Activated CD8-positive, alpha-beta memory T cell treated with anti-CD3 and anti-CD28 coated beads, Interleukin-2, amount 10 ng/mL, durations not matched to agents 7 days and 5 days (primary cell): ENCODE results near the gene WDHD1. TPM values are rescaled to one million over a fixed set of nuclear protein-coding genes. Genes with fewer than 3 reads are reported as not detected.

Experiments
- ATAC-seq: fragments of 150-1000 bp; cut with Tn5 transposase; one replicate; pipeline ENCODE4 v1.10.0; 2021; ENCODE audit warnings: moderate library complexity
- CTCF ChIA-PET: fragments of 350-600 bp; sonication (Branson Sonifier 250); formaldehyde crosslinking; loops from one replicate; lab custom pipeline; 2021; ENCODE audit warnings: antibody characterized with exemption; lab: Charles Lee
- DNase-seq: peaks from one replicate; pipeline ENCODE4 v3.0.0-alpha.2; 2020
- H3K27ac Mint-ChIP-seq: one replicate; pipeline ENCODE4 v1.8.0; 2021; ENCODE audit warnings: mild to moderate bottlenecking, mixed read lengths
- H3K27me3 Mint-ChIP-seq: one replicate; pipeline ENCODE4 v1.8.0; 2021; ENCODE audit warnings: mixed read lengths
- H3K36me3 Mint-ChIP-seq: one replicate; pipeline ENCODE4 v1.8.0; 2021; ENCODE audit warnings: mild to moderate bottlenecking, mixed read lengths
- H3K4me1 Mint-ChIP-seq: one replicate; pipeline ENCODE4 v1.8.0; 2021; ENCODE audit warnings: mixed read lengths
- H3K4me3 Mint-ChIP-seq: one replicate; pipeline ENCODE4 v1.8.0; 2021; ENCODE audit warnings: mild to moderate bottlenecking, moderate library complexity, mixed read lengths
- H3K9me3 Mint-ChIP-seq: one replicate; pipeline ENCODE4 v1.8.0; 2022; ENCODE audit warnings: low read depth, mixed read lengths
- total RNA-seq, 2 experiments: library from RNA; stranded (reverse); gene quantifications; one replicate each; pipeline ENCODE4 v1.2.3, GENCODE V29; 2021

WDHD1 gene
- total RNA-seq, 2 experiments from 2014 or later: 57.4 to 57.7 TPM

DNA sequence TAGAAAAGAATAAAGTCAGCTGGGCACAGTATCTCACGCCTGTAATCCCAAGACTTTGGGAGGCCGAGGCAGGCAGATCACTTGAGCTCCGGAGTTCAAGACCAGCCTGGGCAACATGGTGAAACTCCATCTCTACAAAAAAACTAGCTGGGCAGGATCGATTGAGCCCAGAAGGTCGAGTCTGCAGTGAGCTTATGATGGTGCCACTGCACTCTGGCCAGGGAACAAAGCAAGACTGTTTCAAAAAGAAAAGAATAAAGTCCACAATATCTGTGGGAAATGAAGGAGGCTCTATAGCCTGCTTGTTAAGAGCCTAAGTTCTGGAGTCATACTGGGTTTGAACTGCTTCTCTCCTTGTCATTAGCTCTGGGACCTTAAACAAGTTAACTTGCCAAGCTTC lies 32.4 kb upstream of the WDHD1 start:
- no peak overlapping the region for H3K27ac Mint-ChIP-seq
- H3K4me1 Mint-ChIP-seq: peaks cover 33% of the 10 kb centered on the region
- H3K36me3 Mint-ChIP-seq: peaks cover 58% of the 10 kb centered on the region

DNA sequence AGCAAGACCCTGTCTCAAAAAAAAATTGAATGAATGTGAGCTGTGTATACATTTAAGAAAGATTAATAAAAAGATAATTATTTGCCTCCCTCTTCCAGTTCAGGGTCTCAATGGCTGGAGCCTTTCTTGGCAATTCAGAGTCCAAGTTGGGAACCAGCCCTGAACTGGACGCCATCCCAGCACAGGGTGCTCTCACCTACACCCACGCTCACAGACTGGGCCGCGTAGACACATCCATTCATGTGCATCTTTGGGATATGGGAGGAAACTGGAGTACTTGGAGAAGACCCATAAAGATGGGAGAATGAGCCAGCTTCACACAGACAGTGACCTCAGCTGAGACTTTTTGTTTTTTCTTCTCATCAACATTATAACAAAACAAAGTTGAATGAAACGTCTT lies 31.0 kb upstream of the WDHD1 start:
- H3K36me3 Mint-ChIP-seq: peaks cover 56% of the 10 kb centered on the region
- H3K4me1 Mint-ChIP-seq: peaks cover 42% of the 10 kb centered on the region
- no peak overlapping the region for H3K4me3 Mint-ChIP-seq
- no peaks in the 10 kb centered on the region for H3K27me3 Mint-ChIP-seq
- no peak overlapping the region for H3K27ac Mint-ChIP-seq
- CTCF ChIA-PET: no interaction called here
- no peaks in the 10 kb centered on the region for H3K9me3 Mint-ChIP-seq
- DNase-seq (no peak), ATAC-seq (no peak)

More for the DNA sequence above, 32.4 kb upstream of the WDHD1 start:
- Mint-ChIP-seq H3K4me3 (no peak overlapping the region), H3K27me3 (no peaks in the 10 kb centered on the region), H3K9me3 (no peaks in the 10 kb centered on the region)
- CTCF ChIA-PET: interaction anchor here (0.8 to 1.7 kb wide), 3 partner anchors 8 to 30 kb away, joined by 3 to 7 read pairs (median 7); partner anchors contain the start of gene MAPK1IP1L
- ATAC-seq: no peak
- DNase-seq: no peak

DNA sequence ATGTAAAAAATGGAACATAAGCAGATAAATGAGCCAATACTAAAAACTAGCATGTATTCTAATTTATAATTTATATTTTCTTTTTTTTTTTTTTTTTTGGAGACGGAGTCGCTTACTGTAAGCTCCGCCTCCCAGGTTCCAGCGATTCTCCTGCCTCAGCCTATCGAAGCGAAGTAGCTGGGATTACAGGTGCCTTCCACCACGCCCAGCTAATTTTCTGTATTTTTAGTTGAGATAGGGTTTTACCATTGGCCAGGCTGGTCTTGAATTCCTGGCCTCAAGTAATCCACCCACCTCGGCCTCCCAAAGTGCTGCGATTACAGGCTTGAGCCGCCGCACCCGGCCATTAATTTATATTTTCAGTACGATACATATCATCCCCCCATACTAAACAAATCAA lies 27.2 kb upstream of the WDHD1 start:
- H3K9me3 Mint-ChIP-seq: no peaks in the 10 kb centered on the region
- no peak for DNase-seq
- H3K27me3 Mint-ChIP-seq: no peaks in the 10 kb centered on the region
- CTCF ChIA-PET: no interaction called here
- peaks cover 43% of the 10 kb centered on the region for H3K4me1 Mint-ChIP-seq
- H3K4me3 Mint-ChIP-seq: no peak overlapping the region
- ATAC-seq: no peak
- peaks cover 31% of the 10 kb centered on the region for H3K36me3 Mint-ChIP-seq
- H3K27ac Mint-ChIP-seq: no peak overlapping the region

- ATAC-seq: no peak
- CTCF ChIA-PET: interaction anchor here (0.8 to 3.4 kb wide), 4 partner anchors 19 to 40 kb away, joined by 3 to 43 read pairs (median 20); partner anchors contain the start of genes SOCS4 and WDHD1
- Mint-ChIP-seq H3K4me3 (peak overlapping the region; percentile 85), H3K4me1 (peaks cover 43% of the 10 kb centered on the region), H3K36me3 (peaks cover 30% of the 10 kb centered on the region), H3K9me3 (no peaks in the 10 kb centered on the region), H3K27ac (peak overlapping the region; percentile 30), H3K27me3 (no peaks in the 10 kb centered on the region)
- no peak for DNase-seq
These were observed 26.6 kb upstream of the WDHD1 start for GRCh38 chr14:55053500-55053899.

- CTCF ChIA-PET: interaction anchor here (0.8 to 3.4 kb wide), 7 partner anchors 19 to 142 kb away, joined by 3 to 43 read pairs (median 15); partner anchors contain the start of genes SOCS4 and WDHD1
- no peak for DNase-seq
- Mint-ChIP-seq H3K4me1 (peaks cover 40% of the 10 kb centered on the region), H3K9me3 (no peaks in the 10 kb centered on the region), H3K27ac (peak overlapping the region; percentile 95), H3K27me3 (no peaks in the 10 kb centered on the region), H3K36me3 (peaks cover 26% of the 10 kb centered on the region), H3K4me3 (peak overlapping the region; percentile 85)
- no peak for ATAC-seq
These were observed 26.1 kb upstream of the WDHD1 start for GRCh38 chr14:55053018-55053417.

DNA sequence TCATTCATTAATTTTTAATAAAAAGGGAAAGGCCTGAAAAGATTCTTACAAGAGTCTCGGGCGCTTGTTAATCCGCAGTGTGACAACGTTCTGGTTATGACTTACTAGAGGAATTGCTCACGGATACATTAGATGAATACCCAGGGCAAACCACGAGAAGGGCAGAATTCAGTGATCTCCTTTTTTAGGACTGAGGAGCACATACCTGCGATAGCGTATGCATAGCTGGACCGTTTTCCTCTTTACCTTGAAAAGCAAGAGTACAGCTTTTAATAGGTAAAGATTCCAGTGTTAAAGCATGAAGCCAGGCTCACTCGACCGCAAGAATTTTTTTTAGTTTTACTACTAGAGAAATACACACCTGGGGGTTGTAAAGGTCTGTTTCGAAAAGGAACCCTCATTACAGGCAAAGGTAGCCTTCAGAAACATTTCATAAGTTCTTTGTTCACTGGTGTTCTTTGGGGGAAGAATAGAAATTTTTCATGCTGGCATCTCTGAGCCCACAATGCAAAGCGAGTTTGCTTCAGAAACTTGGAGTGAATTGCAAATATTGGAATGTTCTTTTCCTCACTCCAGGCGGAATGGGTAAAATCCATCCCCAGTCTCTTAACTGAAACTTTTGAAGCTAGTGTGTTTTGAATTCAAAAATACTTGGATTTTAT lies 25.5 kb upstream of the WDHD1 start:
- DNase-seq (no peak), ATAC-seq (no peak)
- Mint-ChIP-seq H3K4me3 (peak overlapping the region; percentile 85), H3K4me1 (peaks cover 40% of the 10 kb centered on the region), H3K27ac (peak overlapping the region; percentile 95), H3K36me3 (peaks cover 22% of the 10 kb centered on the region), H3K9me3 (no peaks in the 10 kb centered on the region), H3K27me3 (no peaks in the 10 kb centered on the region)
- CTCF ChIA-PET: interaction anchor here (0.6 to 3.4 kb wide), 22 partner anchors 8 to 549 kb away, joined by 3 to 43 read pairs (median 9); partner anchors contain the start of genes DLGAP5, SOCS4 and WDHD1

DNA sequence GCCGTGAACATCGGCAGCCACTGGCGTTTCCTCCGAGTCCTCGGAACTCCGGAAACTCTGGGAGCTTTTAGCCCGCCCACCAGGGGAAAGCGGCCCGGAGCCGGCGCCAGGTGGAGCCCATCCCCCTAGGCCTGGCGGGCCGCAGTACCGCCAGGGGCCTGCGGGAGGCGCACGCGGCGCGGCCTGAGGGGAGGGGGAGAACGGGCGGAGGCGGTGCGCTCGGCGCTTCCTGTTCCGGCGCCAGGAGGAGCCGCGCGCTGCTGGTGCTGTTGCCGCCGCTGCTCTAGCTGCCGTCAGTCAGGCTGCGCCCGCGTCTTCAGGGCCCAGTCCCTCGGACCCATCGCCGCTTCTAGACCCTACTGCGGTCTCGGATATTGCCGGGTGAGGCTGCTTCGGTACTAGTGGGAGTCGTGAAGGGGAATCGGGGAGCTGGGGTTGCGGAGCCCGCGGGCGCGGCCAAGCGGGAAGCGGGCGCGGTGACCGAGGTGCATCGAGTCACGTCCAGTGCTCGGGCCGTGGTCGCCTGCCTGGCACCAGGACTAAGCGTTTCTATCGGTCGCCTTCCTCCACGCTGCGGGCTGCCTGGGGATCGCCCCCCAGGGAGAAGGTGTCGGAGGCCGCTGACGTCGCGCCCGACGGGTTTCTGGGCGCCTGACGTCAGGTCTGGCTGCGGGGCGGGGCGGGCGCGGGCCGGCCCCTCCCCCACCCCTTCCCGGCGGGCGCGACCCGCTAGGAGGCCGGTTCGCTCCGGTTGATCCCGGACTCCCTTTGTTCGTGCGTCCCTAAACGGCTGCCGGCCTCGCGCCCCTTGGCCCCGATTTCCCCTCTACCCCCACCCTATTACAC lies 24.7 kb upstream of the WDHD1 start, which contains the start of gene MAPK1IP1L:
Gene MAPK1IP1L (plus strand): TSS at position 225 of the 846 bp plus-strand sequence. CDS start 10,037 bp downstream, outside the sequence.
- no peaks in the 10 kb centered on the region for H3K27me3 Mint-ChIP-seq
- peak within 1 kb of the TSS; percentile 95 for H3K27ac Mint-ChIP-seq

GRCh38 chr14:55051165-55051422 lies 24.2 kb upstream of the WDHD1 start:
- DNase-seq (no peak), ATAC-seq (no peak)
- CTCF ChIA-PET: interaction anchor here (0.6 to 3.4 kb wide), 47 partner anchors 8 to 547 kb away, joined by 3 to 43 read pairs (median 5); partner anchors contain the start of genes DLGAP5, GCH1, SOCS4 and WDHD1
- Mint-ChIP-seq H3K36me3 (peaks cover 20% of the 10 kb centered on the region), H3K4me3 (peak overlapping the region; percentile 85), H3K27me3 (no peaks in the 10 kb centered on the region), H3K9me3 (no peaks in the 10 kb centered on the region), H3K4me1 (peaks cover 38% of the 10 kb centered on the region), H3K27ac (peak overlapping the region; percentile 90)

More for the DNA sequence above, 24.7 kb upstream of the WDHD1 start, which contains the start of gene MAPK1IP1L:
- H3K9me3 Mint-ChIP-seq: no peaks in the 10 kb centered on the region
- peak within 1 kb of the TSS; percentile 85 for H3K4me3 Mint-ChIP-seq
- DNase-seq (peak; percentile 92), ATAC-seq (peak; percentile 94)
- CTCF ChIA-PET: interaction anchor here (0.6 to 3.4 kb wide), 50 partner anchors 7 to 548 kb away, joined by 3 to 43 read pairs (median 5); partner anchors contain the start of genes DLGAP5, GCH1, SOCS4 and WDHD1
- peaks cover 38% of the 10 kb centered on the region for H3K4me1 Mint-ChIP-seq
- H3K36me3 Mint-ChIP-seq: peaks cover 21% of the 10 kb centered on the region

DNA sequence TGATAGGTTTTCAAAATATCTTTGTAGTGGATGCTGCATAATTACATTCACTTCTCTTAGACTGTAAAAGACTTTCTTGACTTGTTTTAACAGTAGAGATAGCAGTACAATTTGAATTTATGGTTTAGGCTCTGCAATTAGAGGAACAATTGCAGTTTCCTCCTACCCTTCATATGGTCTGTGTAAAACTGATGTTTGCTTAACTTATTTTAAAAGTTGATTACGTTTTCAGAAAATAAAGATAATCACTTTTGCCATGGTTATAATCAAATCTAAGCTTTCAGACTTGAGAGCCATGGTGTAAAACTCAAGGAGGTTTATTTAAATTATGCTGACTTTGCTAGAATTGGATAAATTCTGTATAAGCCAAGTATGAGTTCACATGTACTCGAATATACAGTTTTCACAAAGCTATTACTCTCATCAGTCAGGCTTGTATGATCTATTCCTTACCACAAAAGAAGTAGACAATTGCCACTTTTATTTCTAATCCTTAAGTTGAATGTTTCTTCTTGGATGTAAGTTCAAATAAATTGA lies 22.1 kb upstream of the WDHD1 start:
- H3K9me3 Mint-ChIP-seq: no peaks in the 10 kb centered on the region
- ATAC-seq: no peak
- CTCF ChIA-PET: no interaction called here

GRCh38 chr14:55047301-55048053 lies 20.6 kb upstream of the WDHD1 start:
- H3K27ac Mint-ChIP-seq: no peak overlapping the region
- H3K4me1 Mint-ChIP-seq: peaks cover 14% of the 10 kb centered on the region
- no peak for ATAC-seq
- no peak for DNase-seq
- H3K27me3 Mint-ChIP-seq: no peaks in the 10 kb centered on the region
- H3K4me3 Mint-ChIP-seq: no peak overlapping the region
- CTCF ChIA-PET: interaction anchor here (1.4 kb wide), 1 partner anchor 21 kb away, joined by 4 read pairs; the partner anchor contains the start of genes SOCS4 and WDHD1
- H3K36me3 Mint-ChIP-seq: peaks cover 19% of the 10 kb centered on the region
- H3K9me3 Mint-ChIP-seq: no peaks in the 10 kb centered on the region

More for the DNA sequence above, 22.1 kb upstream of the WDHD1 start:
- Mint-ChIP-seq H3K36me3 (peaks cover 12% of the 10 kb centered on the region), H3K27ac (no peak overlapping the region), H3K4me1 (peaks cover 28% of the 10 kb centered on the region), H3K4me3 (no peak overlapping the region), H3K27me3 (no peaks in the 10 kb centered on the region)
- no peak for DNase-seq

DNA sequence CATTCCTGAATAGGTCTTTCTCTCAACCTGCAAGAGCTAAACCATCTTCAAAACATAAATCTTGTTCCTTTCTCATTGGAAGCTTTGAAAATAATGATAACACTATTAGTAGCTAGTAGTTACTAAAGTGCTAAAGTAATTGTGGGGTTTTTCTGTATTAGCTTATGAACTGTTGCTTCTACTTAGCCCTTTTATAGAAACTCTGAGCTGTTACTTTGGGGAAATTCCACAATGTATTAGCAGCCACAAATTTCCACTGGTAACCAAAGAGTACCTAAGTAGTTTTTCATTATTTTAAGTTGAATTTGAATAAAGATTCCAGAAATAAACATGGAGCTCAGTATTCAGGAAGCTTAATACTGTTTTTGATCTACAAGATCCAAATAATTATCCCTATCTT lies 18.2 kb upstream of the WDHD1 start:
- no peak overlapping the region for H3K27ac Mint-ChIP-seq
- H3K4me1 Mint-ChIP-seq: peaks cover 3% of the 10 kb centered on the region
- no peak for DNase-seq
- no peak overlapping the region for H3K4me3 Mint-ChIP-seq
- H3K36me3 Mint-ChIP-seq: peaks cover 16% of the 10 kb centered on the region
- H3K9me3 Mint-ChIP-seq: no peaks in the 10 kb centered on the region
- CTCF ChIA-PET: interaction anchor here (1.1 to 1.3 kb wide), 2 partner anchors 11 to 89 kb away, joined by 3 read pairs; no protein-coding TSS in a partner anchor
- H3K27me3 Mint-ChIP-seq: no peaks in the 10 kb centered on the region
- ATAC-seq: no peak

DNA sequence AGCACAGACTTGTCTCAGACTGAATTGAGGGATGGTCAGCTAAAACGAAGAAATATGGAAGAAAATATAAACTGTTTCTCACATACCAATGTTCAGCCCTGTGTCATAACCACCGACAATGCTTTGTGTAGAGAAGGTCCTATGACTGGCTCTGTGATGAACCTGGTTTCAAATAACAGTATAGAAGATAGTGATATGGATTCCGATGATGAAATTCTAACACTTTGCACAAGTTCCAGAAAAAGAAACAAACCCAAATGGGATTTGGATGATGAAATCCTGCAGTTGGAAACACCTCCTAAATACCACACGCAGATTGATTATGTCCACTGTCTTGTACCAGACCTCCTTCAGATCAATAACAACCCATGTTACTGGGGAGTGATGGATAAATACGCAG lies 16.6 kb upstream of the WDHD1 start:
- Mint-ChIP-seq H3K4me1 (peaks cover 1% of the 10 kb centered on the region), H3K27ac (no peak overlapping the region), H3K9me3 (no peaks in the 10 kb centered on the region), H3K4me3 (no peak overlapping the region), H3K36me3 (peaks cover 30% of the 10 kb centered on the region), H3K27me3 (no peaks in the 10 kb centered on the region)
- CTCF ChIA-PET: interaction anchor here (2.5 kb wide), 1 partner anchor 8 kb away, joined by 13 read pairs; the partner anchor contains the start of gene MAPK1IP1L
- ATAC-seq (no peak), DNase-seq (no peak)
